HG03565 (cell line): ENCODE data around the gene PRSS36.
"Not testable (repeated sequence)": the region's sequence is repeated elsewhere in the genome, so short reads cannot be mapped to it uniquely, and the experiment has no call there.

Experiments
- ATAC-seq: cut with Tn5 transposase; IDR thresholded peaks from one replicate; pipeline ENCODE4 v1.9.1; 2021; ENCODE audit warnings: mild to moderate bottlenecking, moderate library complexity; ENCODE audit not compliant: unreplicated experiment

Gene PRSS36

GRCh38 chr16:31142109-31143010 lies 7.5 kb downstream of the PRSS36 start:
- ATAC-seq: peak; percentile 82

DNA sequence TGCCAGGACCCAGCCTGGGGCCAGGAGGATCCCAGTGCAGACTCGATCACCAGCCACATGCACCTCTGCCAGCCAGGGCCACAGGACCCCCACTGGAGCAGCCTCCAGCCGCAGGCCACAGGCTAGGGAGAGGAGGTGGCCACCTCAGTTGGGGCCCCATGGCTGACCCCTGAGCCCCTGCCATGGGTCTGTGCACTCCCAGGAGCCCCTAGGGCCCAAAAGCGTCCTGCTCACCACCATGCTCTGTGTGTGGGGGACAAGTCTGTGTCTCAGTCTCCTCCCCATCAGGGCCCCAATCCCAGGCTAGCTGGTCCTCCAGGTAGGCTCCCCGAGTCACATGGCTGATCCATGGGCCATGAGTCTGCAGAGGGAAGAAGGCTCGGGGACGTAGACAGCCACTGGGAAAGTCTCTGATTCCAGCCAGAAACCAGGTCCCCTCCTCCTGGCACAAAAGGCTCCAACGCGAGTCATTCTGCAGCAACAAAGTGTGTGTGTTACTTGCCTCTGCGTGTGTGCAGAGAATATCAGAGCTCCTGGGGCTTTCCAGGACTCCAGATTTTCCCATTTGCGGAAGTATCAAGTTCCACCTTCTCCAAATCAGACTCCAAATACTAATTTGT lies 8.3 kb downstream of the PRSS36 start:
- ATAC-seq: no peak

DNA sequence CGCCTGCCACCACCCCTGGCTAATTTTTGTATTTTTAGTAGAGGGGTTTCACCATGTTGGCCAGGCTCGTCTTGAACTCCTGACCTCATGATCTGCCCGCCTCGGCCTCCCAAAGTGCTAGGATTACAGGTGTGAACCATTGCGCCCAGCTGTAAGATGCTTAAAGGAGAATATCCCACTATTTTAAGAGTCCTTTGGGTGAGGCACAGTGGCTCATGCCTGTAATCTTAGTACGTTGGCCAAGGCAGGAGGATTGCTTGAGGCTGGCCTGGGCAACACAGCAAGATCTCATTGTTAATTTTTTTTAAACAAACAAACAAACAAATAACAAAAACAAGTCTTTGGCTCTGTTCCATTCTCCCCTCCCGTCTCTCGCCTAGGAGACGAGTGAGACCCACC lies 8.8 kb downstream of the PRSS36 start:
- not testable (repeated sequence) for ATAC-seq

DNA sequence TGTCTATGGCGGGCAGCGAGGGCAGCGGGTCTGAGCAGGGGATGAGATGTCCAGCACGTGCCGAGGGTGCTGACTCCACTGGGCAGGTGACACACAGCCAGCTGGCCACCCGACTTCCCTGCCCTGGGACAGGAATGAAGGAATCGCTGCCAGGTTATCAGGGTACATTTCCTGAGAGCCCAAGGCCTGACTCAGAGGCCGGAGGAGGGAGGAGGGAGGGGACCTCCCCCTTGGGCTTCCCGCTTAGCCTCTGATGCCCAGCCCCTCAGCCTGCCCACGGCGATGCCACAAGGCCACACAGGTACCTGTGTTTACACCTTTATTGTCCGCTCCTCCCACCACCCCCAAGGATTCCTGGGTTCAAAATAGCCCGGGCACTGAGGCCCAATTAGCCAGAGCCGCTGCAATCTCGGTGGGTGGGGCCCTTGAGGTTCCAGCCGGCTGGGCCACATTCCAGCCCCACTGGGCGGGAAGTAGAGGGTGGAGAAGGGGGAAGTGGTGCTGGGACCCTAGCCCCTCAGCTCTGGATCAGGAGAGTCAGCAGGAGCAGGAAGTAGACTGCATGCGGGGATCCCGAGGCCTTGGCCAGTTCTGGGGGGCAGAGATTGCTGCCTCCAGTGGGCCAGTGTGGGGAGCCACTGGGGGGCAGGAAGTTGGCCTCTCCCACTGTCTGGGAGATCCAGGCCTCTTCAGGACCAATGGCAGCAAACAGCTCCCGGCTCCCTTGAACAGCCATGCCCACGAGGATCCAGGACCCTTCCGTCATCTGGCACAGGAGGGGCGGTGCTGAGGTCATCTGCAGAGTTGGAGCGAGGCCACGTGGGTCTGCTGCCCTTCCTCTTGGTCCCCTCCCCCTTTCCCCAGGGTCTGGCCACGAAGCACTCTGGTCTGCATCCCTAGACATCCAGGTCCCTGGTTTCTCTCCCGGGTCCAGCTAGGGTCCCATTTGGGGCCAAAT lies 11.0 kb downstream of the PRSS36 start:
- no peak for ATAC-seq

DNA sequence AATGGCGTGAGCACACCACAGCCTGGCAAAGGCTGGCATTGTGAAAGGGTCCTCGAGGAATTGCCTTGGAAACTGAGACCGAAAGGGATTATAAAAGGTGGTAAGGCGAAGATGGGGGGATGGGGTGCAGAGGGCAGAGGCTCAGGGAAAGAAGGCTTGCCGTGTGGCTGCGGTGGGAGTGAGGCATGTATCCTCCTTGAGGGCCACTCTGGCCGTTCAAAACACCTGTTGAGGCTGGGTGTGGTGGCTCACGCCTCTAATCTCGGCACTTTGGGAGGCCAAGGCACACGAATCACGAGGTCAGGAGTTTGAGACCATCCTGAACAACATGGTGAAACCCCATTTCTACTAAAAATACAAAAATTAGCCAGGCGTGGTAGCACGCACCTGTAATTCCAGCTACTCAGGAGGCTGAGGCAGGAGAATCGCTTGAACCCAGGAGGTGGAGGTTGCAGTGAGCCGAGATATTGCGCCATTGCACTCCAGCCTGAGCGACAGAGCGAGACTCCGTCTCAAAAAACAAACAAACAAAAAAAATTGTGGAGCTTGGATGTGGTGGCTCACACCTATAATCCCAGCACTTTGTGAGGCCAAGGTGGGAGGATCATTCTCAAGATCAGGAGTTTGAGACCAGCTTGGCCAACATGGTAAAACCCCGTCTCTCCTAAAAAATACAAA lies 12.9 kb downstream of the PRSS36 start:
- not testable (repeated sequence) for ATAC-seq

- ATAC-seq: no peak
Measured at GRCh38 chr16:31136287-31136662, 13.6 kb downstream of the PRSS36 start.

- no peak for ATAC-seq
Measured at GRCh38 chr16:31135535-31136286, 14.2 kb downstream of the PRSS36 start, which contains the start of gene PRSS8. TSS of gene PRSS8 (minus strand) at chr16:31135727. CDS start at chr16:31135498, 229 bp downstream.

DNA sequence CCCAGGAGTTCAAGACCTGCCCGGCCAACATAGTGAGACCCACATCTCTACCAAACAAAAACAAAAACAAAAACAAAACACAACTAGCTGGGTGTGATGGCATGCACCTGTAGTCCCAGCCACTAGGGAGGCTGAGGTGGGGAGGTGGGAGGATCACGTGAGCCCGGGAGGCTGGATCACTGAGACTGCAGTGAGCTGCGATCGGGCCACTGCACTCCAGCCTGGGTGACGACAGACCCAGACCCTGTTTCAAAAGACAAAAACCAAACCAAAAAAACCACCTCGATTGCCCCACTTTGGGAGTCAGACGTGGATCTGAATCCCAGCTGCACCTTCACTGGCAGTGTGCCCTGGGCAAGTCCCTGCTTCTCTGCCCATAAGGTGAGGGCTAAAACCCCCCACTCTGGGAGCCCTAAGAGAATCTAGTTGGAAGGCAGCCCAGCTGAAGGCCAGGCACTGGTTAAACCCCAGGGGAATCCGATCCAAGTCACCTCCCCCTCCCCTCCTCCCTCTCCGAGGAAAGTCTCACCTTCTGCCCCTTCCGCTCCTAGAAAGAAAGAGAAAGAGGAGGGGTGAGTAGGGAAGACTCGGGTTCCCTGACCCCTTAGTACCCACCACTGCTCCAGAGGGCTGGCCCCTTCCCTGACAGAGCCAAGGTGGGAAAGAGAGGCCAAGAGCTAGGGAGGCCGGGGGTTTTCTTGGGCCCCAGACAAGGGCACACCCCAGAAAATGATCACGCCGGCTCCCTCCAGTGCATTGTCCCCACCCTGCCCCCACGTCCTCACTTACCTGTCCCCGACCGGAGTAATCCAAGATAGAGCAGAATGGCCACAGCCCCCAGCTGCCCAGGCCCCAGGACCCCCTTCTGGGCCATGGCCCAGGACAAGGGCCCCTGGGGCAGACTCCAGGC lies 15.0 kb downstream of the PRSS36 start:
- no peak for ATAC-seq

DNA sequence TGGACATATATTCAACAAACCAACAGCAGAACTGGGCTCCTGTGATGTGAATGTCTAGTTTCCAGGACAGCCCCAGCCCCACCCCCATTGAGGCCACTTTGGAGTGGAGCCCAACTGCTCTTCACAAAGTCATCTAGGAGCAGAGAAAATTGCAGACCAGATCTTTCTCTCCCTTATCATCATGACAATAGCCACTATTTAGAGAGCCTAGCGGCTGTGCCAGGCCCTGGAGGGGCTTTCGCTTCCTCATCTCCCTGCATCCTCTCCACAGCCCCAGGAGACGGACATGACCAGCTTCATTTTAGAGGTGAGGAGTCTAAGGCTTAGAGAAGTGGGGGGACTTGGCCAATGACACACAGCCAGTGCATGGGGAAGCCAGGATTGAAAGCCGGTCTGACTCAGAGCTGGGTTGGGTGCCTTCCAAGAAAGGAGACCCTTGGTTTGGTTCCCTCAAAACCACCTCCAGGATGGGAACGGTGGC lies 15.7 kb downstream of the PRSS36 start:
- ATAC-seq: no peak

- no peak for ATAC-seq
Measured at GRCh38 chr16:31133046-31133501, 16.8 kb downstream of the PRSS36 start.

DNA sequence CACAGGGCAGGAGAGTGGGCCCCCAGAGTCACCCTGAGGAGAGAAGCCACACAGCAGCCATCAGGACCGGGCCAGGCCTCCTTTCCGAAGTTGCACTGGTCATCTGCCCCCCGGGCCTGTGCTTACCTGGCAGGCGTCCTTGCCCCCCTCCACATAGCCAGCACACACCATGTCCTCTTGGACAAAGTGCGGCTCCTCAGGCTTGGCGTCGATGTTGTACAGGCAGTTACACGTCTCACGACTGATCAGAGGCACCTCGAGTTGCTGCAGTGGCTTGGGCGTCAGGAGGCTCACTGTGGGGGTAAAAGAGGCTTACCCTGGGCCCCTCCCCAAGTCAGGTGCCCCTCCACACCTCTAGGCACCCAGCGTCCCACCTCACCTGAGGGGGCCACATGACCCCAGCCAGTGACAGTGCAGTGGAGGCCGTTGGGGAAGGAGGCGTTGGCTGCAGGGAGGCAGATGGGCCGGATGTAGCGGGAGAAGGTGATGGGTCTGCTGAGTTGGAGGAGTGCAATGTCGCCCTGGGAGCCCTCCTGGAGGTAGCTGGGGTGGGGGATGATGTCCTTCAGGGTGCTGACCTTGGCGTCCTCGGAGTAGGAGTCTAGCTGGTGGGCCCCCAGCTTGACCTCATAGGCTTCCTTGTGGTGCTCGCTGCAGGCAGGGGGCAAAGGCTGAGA lies 17.4 kb downstream of the PRSS36 start:
- no peak for ATAC-seq

DNA sequence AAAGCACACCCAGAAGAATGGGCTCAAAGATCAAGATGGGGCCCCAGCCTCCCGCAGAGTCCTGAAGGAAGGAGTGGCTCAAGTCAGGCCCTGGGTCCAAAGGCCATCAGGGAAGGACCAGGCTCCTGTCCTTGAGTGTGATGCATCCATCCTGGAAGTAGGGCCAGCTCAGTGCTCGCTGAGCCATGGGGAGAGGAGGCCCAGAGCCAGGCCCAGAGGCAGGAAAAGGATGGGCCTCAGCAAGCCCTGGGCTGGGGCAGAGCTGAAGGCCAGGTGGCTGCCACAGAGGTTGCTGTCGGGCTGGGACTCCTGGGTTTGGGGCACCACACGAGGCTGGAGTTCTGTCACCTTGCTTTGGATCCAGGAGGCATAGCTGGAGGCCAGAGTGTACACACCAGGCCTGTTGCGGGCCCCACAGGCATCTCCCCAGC lies 18.0 kb downstream of the PRSS36 start:
- no peak for ATAC-seq

DNA sequence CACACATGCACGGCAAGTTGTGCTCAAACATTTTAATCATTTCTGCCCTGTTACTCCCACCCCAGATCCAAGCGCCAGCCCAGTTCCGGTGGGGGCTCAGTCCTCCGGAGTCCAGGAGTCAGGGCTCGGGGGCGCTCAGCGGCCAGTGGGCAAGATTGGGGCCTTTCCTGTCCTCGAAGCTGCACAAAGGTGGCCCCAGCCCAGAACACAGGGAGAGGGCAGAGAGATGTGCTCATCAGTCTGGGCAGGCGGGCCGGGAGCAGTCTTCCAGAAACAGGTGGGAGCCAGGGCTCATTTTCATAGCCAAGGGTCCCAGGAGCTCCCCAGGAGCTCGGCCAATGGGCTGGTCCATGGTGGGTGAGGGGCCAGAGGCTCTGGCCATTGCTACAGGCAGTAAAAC lies 18.4 kb downstream of the PRSS36 start:
- no peak for ATAC-seq

- ATAC-seq: no peak
Measured at GRCh38 chr16:31130899-31131298, 19.0 kb downstream of the PRSS36 start.

- ATAC-seq: no peak
Measured at GRCh38 chr16:31130336-31130891, 19.5 kb downstream of the PRSS36 start.

GRCh38 chr16:31129568-31130335 lies 20.1 kb downstream of the PRSS36 start:
- no peak for ATAC-seq
